HG03521 (cell line): ENCODE measurements around the gene TRIM44.
"Not testable (repeated sequence)": the region's sequence is repeated elsewhere in the genome, so short reads cannot be mapped to it uniquely, and the experiment has no call there.

Source experiments
- ATAC-seq: cut with Tn5 transposase; IDR thresholded peaks from one replicate; pipeline ENCODE4 v1.9.1; 2021; ENCODE audit warnings: mild to moderate bottlenecking, moderate library complexity; ENCODE audit not compliant: unreplicated experiment

The TRIM44 gene

GRCh38 chr11:35810045-35810645, 147.6 kb downstream of the TRIM44 start:
- no peak for ATAC-seq

DNA sequence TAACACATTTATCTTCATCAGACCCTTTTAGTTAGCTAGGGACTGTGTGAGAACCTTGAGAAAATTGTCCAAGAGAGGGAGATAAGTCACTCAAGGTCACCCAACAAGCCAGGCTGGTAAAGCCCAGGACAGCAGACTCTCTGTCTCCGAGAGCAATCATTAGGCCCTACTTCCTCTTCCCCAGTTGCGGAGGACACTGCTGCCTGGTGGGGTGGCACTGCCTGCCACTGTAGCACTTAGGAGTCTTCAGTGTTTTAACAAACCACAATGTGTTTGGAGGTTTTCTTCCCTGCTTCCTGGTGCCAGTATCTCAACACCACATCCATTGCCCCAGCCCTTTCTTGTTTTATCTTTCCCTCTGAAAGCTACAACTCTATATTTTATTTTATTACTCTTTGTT, 149.2 kb downstream of the TRIM44 start:
- ATAC-seq: no peak

DNA sequence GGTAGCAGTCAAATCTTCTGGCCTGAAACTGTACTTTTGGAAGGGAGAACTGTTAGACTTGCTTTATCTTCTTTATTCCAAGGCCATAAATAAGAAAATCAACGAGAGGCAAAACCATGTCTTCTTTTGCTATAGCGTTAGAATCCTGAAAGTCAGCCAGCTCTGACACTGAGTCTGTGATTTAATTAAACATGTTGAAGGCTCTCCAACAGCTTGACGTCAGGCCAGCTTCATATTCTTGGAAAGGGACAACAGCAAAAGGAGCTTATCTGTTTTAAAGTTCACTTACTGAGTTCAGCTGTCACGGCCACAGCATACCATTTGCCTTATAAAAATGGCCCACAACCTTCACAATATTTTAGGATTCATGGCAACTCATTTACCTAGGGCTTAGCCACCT, 150.3 kb downstream of the TRIM44 start:
- no peak for ATAC-seq

GRCh38 chr11:35814081-35814695, 151.6 kb downstream of the TRIM44 start:
- ATAC-seq: no peak

DNA sequence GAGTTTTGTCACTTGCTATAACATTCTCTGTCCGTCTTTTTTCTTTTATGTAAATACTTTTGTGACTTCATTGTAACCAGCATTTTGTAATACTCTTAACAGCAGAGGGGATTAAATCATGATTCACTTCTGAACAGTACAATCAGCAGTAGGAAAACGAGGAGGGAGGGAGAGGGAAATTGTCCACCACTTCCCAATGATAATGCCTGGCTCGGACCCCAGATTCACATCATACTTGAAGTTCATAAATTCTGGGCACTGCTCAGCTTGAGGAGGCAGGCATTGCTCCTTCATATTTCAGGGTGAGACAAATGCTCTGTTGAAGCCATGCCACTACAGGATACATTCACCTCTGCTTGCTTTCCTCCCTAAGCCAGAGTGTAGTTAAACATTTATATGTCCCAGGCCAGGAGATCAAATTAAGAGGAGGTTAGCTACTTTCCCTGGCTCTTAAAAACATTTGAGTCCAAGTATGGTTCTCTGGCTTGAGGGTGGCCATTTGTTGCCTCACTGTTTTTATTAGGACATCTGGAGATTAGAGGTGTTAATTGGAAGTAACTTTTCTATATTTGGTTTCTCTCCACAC, 152.2 kb downstream of the TRIM44 start:
- ATAC-seq: no peak

DNA sequence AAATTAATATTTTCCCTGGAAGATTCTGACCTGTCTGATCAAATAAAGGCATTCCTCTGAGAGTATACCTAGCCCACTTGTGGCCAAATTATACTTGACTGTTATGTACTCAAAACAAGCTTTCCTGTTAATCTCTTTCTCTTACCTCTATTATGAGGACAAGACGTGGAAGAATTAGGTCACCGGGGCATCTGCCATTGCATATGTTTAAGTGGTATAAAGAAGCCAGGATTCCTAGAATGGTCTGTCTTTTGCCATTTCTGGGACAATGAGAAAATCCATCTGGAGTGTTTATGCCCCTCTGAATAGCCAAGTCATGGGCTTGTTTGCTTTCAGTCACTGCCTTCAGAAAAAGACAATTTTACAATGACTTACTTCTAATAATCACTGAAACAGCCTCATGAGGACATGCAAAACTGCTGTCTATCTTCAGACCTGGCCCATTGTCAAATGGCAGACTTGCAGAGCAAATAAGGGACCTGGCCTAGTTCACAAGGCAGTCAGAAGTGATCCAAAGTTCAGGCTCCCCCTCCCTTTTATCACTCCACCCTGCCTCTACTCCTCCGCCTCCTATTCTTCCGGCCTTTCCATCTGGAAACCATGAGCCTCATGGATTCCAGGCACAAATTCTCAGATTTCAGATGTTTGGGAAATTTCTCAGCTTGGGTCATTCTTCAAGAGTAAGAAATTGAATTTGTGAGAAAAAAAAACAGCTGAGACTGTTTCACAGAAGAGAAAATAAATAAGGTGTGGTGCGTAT, 153.2 kb downstream of the TRIM44 start:
- ATAC-seq: no peak

GRCh38 chr11:35820614-35821013, 158.0 kb downstream of the TRIM44 start:
- no peak for ATAC-seq

DNA sequence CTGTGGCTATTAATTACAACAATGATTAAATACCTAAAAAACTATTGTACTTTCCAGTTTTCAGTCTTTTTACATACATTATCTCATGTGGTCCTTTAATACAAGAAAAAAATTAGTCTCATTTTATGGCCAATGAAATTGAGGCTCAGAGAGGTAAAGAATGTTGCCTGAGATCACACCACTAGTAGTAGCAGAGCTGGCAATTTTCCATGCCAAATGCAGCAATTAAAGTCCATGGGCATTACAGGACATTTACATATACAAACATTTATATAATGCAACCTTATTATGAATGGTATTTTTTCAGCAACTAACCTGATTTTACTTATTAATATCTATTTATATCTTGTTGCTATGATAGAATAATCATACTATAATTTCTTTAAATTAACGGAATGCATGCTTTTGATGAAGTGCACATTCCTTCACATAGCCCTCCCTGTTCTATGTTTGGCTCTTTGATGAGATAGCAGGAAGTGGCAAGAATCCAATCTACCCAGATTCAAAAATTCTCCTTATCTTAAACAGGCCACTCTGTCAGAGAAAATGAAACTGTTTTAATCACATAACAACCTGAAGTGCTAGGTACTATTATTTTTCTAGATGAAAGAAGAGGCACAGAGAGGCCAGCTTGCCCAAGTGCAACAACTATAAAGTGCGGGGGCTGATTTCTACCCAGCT, 160.4 kb downstream of the TRIM44 start:
- no peak for ATAC-seq

- no peak for ATAC-seq
Measured at GRCh38 chr11:35823742-35824298, 161.2 kb downstream of the TRIM44 start.

DNA sequence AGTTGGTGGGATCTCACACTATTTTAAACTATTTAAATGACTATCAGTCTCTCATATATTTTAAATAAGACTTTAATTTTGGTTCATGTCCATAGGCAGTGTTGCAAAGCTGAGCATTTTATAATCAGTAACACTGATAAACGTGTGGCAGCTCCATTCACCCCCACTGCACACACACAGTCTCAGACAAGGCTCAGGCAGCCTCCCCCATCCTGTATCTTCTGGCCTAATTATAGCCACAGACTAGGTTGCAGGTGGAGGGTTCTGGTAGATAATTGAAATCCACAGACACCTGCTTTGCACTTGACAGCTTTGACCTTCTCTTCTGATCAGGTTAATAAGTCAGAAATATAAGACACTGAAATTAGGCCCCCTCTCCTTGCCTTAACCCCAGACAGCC, 162.8 kb downstream of the TRIM44 start:
- no peak for ATAC-seq

- ATAC-seq: no peak
Measured at GRCh38 chr11:35826006-35826405, 163.4 kb downstream of the TRIM44 start.

- ATAC-seq: no peak
Measured at GRCh38 chr11:35826949-35827348, 164.4 kb downstream of the TRIM44 start.

DNA sequence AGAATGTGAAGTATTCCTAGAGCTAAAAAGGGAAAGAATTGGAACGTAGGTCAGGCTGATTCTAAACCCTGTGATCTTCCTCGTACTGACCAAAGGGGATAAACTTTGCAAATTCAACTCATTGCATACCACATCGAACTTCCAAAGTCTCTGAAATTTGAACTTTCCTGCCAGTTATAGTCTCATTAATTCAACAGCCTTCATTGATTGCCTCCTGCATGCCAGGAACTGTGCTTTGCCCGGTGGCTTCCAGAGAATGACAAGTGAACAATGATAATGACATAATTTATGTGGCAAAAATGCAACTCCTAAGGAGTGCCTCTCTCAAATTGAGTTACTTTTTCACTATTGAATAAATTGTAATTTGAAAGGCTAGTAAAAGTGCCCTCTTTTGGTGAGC, 173.6 kb downstream of the TRIM44 start:
- no peak for ATAC-seq

- ATAC-seq: no peak
Measured at GRCh38 chr11:35838071-35838470, 175.5 kb downstream of the TRIM44 start.

DNA sequence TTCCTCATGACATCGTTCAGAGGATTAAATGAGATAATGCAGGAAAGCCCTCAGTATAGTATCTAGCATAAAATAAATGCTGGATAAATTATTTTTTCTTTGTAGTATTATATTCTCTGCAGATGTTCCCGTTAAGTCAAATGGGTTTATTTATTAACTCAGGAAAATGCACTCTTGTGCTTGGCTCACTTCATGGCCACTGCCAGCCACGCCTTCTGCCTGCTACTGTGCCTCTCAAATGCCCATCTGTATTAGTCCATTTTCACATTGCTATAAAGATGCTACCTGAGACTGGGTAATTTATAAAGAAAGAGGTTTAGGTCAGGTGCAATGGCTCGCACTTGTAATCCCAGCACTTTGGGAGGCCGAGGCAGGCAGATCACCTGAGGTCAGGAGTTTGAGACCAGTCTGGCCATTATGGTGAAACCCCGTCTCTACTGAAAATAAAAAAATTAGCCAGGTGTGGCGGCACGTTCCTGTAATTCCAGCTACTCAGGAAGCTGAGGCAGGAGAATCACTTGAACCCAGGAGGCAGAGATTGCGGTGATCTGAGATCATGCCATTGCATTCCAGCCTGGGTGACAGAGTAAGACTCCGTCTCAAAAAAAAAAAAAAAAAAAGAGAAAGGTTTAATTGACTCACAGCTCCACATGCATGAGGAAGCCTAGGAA, 176.3 kb downstream of the TRIM44 start:
- ATAC-seq: not testable (repeated sequence)

- no peak for ATAC-seq
Measured at GRCh38 chr11:35839368-35840161, 177.0 kb downstream of the TRIM44 start.

- ATAC-seq: no peak
Measured at GRCh38 chr11:35841733-35842132, 179.2 kb downstream of the TRIM44 start.

GRCh38 chr11:35842958-35843357, 180.4 kb downstream of the TRIM44 start:
- no peak for ATAC-seq

DNA sequence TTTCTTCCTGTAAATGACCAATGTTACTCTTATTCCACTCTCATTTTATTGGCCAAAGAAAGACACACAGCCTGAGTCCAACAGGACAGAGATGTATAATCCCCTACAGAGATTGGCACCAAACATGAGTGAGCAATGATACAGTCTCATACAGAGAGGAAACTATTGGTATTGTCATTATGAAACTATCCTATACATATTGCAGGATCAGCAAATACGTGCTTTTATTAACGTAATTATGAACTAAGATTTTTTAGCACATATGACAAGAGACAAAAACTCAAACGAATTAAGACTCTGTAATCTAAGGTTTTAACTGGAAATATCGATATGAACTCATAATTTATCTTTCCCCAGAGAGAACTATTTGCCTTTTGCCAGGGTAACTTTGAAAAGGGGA, 182.0 kb downstream of the TRIM44 start:
- ATAC-seq: no peak

DNA sequence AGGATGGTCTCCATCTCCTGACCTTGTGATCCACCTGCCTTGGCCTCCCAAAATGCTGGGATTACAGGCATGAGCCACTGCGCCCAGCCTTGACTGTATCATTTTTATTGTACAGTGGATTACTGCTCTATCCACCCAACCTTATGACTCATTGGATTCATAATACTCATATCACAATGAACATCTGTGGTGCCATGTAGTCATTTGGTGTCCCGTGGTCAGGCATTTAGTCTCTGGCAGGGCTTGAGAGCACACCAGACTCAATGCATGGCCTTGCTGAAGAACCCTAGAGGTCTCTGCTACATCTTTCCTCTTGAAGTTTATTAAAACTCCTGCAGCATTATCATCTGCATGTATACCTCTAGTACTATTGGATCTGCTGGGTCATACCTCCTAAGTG, 183.3 kb downstream of the TRIM44 start:
- ATAC-seq: no peak
